Neural progenitor cell (in vitro differentiated cells): Measurements from ENCODE around the gene VRK2.

ENCODE experiments used
- EZH2 ChIP-seq: fragments of 200-600 bp; sonication (generic); IDR thresholded peaks from 2 replicates; pipeline ENCODE4 v1.6.1; 2017; ENCODE audit warnings: antibody characterized with exemption, mild to moderate bottlenecking, moderate library complexity
- EZH2phosphoT487 ChIP-seq: fragments of 200-600 bp; sonication (generic); IDR thresholded peaks from 2 replicates; pipeline ENCODE4 v1.6.1; 2017; ENCODE audit warnings: antibody characterized with exemption
- TF ChIP-seq, protein P1 (sequence below): fragments of 200-600 bp; sonication (generic); IDR thresholded peaks from 2 replicates; pipeline ENCODE4 v1.5.1; 2017; ENCODE audit warnings: antibody characterized with exemption, mild to moderate bottlenecking

DNA sequence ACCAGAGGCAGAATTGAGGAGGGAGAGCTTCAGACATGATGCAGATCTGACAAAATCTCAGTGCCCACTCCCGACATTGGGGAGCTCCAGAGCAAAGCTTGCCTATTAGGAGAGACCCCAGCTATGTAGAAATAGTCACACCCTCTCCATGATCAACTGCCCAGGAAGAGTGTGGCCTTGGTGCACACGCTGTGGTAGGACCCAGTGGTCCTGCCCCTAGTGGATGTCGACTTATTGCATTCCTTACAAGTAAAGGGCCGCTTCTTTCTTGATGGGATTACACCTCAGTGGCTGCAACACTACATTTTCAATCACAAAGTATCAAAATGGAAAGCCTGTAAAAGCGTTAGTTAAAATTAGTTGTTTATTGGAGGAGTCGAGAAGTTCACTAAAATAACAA, 64.2 kb downstream of the VRK2 start:
- TF ChIP-seq, protein P1, sequence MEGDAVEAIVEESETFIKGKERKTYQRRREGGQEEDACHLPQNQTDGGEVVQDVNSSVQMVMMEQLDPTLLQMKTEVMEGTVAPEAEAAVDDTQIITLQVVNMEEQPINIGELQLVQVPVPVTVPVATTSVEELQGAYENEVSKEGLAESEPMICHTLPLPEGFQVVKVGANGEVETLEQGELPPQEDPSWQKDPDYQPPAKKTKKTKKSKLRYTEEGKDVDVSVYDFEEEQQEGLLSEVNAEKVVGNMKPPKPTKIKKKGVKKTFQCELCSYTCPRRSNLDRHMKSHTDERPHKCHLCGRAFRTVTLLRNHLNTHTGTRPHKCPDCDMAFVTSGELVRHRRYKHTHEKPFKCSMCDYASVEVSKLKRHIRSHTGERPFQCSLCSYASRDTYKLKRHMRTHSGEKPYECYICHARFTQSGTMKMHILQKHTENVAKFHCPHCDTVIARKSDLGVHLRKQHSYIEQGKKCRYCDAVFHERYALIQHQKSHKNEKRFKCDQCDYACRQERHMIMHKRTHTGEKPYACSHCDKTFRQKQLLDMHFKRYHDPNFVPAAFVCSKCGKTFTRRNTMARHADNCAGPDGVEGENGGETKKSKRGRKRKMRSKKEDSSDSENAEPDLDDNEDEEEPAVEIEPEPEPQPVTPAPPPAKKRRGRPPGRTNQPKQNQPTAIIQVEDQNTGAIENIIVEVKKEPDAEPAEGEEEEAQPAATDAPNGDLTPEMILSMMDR, result peak; percentile 41
- TF ChIP-seq EZH2 (no peak), EZH2phosphoT487 (no peak)
